D721Med (cell line): ENCODE measurements around the gene GAS2L2.

ENCODE experiments used
- DNase-seq: peaks from one replicate; pipeline ENCODE4 v3.0.0; 2011; ENCODE audit warnings: low spot score; ENCODE audit not compliant: insufficient read length
- FAIRE-seq: peaks from 2 replicates; lab custom pipeline; 2011; peaks lifted over from hg19 to GRCh38; lab: Jason Lieb, UNC
- CTCF ChIP-seq: IDR thresholded peaks from 2 replicates; pipeline ENCODE4 v1.5.1; 2012; ENCODE audit warnings: mild to moderate bottlenecking, control low read depth; ENCODE audit not compliant: insufficient read depth; ENCODE audit errors: missing control alignments

GAS2L2 gene

GRCh38 chr17:35773679-35774425 is 20.8 kb upstream of the GAS2L2 start:
- TF ChIP-seq CTCF, result no peak
- FAIRE-seq (no peak), DNase-seq (no peak)

DNA sequence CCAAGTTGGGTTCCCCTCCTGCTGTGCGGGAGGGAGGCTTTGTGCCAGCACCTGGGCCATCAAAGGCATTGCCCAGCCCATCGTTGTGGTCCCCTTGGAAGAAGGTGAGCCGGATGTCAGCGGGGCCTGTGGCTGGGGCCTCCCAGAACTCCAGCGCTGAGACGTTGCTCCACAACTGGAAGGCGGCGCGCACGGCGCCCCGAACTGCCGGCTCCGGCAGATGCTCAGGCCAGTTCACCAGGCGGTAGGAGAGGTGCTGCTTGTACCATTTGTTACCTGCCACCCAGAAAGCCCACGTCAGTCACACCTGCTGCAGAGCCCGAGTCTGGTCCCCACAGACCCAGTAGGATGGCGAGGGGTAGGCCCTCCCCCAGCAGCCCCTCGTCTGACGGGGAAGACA is 20.1 kb upstream of the GAS2L2 start:
- no peak for TF ChIP-seq CTCF
- DNase-seq (no peak), FAIRE-seq (no peak)

DNA sequence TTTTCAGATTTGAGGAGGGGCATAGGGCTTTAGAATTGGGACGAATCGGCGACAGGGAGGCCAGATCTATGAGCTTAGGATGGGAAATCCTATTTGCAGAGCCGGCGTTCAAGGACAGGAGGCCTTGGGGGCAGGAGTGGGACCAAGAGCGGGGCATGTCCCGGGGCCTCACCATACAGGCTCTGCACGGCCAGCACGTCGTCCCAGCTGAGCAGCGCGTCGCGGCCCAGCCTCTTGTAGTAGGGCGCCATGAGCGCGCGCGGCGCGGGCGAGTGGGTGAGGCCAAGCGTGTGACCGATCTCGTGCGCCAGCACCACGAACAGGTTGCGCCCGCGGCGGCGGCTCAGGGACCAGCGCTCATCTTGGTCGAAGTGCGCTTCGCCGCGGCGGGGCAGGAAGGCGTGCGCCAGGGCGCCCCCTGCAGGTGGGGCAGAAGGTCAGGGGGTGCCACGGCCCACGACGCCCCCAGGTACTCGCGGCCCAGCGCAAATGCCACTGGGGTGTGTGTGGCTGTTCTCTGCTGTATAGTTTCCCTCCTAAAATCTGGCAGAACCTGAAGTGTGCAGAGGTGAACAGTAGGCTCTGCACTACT is 17.0 kb upstream of the GAS2L2 start:
- DNase-seq (no peak), FAIRE-seq (no peak)
- TF ChIP-seq CTCF, result peak; percentile 5

GRCh38 chr17:35768797-35769196 is 15.8 kb upstream of the GAS2L2 start:
- FAIRE-seq (no peak), DNase-seq (no peak)
- no peak for TF ChIP-seq CTCF

DNA sequence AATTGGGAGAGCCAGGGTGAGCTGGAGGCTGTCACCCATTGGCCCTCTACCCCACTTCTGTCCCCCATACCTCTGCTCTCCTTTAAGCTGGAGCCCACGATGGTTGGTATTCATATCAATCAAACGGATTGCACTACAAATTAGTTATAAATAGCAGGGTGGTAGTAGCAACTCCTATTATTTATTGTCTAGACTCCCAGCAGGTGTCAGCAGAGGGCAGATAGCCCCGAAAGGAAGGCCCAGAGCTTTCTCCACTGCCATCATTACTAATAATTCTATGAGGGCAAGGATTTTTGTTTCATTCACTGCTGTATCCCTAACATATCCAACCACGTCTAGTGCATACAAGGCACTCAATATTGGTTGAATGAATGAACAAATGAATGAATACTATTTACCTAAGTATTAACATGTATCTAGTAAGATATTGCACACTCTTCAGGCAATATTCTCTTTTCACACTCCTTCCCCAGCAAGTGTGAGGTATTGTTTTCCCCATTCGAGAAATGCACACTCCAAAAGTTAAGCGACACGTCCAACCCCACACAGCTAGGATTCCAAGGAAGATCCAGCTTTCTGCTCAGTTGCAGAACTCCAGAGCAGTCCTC is 14.0 kb upstream of the GAS2L2 start:
- FAIRE-seq, result no peak
- DNase-seq, result no peak
- peak; percentile 46 for TF ChIP-seq CTCF

- no peak for FAIRE-seq
- no peak for DNase-seq
- no peak for TF ChIP-seq CTCF
Observed at GRCh38 chr17:35766489-35766877, 13.4 kb upstream of the GAS2L2 start.
